Measurements from ENCODE around the gene IFI27L2. TPM values are rescaled to one million over a fixed set of nuclear protein-coding genes. Genes with fewer than 3 reads are reported as not detected.
"Not testable (repeated sequence)": the region's sequence is repeated elsewhere in the genome, so short reads cannot be mapped to it uniquely, and the experiment has no call there.

Gene IFI27L2
- total RNA-seq, 4 donors from 2014 or later, result 21.0 to 69.1 (median 52.3) TPM

DNA sequence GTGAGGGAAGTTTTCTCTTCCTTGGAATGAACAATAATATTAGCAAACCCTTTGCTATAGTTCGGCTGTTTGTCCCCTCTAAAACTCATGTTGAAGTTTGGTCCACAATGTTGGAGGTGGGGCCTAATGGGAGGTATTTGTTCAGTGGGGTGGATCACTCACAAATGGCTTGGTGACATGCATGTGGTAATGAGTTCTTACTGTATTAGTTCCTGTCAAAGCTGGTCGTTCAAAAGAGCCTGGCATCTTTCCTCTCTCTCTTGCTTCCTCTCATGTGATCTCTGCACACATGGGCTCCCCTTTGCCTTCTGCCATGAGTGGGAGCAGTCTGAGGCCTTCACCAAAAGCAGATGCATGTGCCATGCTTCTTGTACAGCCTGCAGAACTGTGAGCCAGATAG, 31.7 kb upstream of the IFI27L2 start:
- DNase-seq (ENCODE audit: low spot score in 2 of 2), result no peak
- TF ChIP-seq POLR2A (IDR thresholded peaks at IDR 0.05), result no peak
- TF ChIP-seq, protein P1, sequence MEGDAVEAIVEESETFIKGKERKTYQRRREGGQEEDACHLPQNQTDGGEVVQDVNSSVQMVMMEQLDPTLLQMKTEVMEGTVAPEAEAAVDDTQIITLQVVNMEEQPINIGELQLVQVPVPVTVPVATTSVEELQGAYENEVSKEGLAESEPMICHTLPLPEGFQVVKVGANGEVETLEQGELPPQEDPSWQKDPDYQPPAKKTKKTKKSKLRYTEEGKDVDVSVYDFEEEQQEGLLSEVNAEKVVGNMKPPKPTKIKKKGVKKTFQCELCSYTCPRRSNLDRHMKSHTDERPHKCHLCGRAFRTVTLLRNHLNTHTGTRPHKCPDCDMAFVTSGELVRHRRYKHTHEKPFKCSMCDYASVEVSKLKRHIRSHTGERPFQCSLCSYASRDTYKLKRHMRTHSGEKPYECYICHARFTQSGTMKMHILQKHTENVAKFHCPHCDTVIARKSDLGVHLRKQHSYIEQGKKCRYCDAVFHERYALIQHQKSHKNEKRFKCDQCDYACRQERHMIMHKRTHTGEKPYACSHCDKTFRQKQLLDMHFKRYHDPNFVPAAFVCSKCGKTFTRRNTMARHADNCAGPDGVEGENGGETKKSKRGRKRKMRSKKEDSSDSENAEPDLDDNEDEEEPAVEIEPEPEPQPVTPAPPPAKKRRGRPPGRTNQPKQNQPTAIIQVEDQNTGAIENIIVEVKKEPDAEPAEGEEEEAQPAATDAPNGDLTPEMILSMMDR (IDR thresholded peaks at IDR 0.05), result no peak
- WGBS, 2 donors, result 51% methylated on average over 2 of the region's 2 CpGs
- H3K4me3 ChIP-seq (ENCODE audit: low read depth, poor library complexity, severe bottlenecking), result no peak overlapping the region
- intact Hi-C loops (cut with DNase I; ENCODE audit: low total_unique reads), result no loop called here

DNA sequence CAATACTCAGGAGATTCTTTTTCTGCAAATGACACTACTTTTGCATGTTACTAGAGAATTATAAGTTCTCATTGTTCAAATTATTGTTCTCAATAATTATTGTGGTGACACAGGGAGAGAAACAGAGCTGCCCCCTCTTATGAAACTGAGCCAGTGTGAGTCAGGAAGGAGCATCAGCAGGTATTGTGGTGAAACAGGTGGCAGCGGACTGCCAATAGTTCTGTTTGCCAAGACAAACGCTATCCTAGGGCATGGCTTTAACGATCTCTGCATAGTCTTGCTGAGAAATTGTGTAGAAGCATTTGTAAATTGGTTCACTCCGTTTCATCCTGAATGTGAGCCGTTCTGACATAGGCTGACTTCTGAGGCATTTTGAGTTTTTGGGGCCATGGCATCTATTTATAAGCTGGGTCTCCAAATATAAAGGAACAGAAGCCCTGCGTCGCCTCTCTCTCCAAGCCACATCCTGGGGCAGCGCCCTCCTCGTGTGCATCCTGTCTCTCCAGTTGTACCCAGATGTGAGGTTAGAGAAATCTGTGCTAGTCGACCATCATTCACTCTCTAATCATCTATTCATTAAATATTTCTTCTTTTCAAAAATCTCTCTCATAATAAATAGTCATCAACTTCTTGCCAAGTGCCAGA, 29.0 kb upstream of the IFI27L2 start:
- intact Hi-C loops (cut with DNase I; ENCODE audit: low total_unique reads), result no loop called here
- H3K4me3 ChIP-seq (ENCODE audit: low read depth, poor library complexity, severe bottlenecking), result no peak overlapping the region
- TF ChIP-seq, protein P1 (IDR thresholded peaks at IDR 0.05), result no peak
- no peak for TF ChIP-seq POLR2A (IDR thresholded peaks at IDR 0.05)
- WGBS, 2 donors, result 45 to 62% methylated on average over 10 of the region's 10 CpGs
- DNase-seq (ENCODE audit: low spot score in 2 of 2), result no peak

DNA sequence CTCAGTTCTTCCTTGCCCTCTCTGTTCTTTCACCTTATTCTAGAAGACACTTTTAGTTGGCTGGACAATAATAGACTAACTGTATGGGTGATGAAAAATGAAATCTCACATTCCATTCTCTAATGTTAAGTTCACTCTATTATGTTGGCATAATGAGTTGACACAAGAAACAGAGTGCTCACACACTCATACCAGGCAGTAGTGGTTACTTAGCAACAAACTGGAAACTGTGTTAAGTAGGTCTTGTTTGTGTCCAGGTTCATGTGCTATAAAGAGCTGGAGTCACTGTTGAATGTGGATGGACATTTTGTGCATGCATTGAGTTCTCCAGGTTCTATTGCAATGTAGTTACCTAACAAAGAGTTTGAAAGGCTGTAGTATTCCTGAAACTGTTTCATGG, 27.8 kb upstream of the IFI27L2 start:
- intact Hi-C loops (cut with DNase I; ENCODE audit: low total_unique reads), result no loop called here
- DNase-seq (ENCODE audit: low spot score in 2 of 2), result no peak
- no peak overlapping the region for H3K4me3 ChIP-seq (ENCODE audit: low read depth, poor library complexity, severe bottlenecking)
- TF ChIP-seq POLR2A (IDR thresholded peaks at IDR 0.05), result no peak
- TF ChIP-seq, protein P1 (IDR thresholded peaks at IDR 0.05), result no peak

DNA sequence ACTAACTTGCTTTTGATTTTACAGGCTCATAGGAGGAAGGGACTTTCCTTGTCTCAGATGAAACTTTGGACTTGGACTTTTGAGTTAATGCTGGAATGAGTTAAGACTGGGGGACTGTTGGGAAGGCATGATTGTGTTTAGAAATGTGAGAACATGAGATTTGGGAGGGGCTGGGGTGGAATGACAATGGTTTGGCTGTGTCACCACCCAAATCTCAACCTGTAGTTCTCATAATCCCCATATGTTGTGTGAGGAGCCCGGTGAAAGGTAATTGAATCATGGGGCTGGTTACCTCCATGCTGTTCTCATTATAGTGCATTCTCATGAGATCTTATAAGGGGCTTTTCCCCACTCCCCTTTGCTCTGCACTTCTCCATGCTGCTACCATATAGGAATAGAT, 26.7 kb upstream of the IFI27L2 start:
- intact Hi-C loops (cut with DNase I; ENCODE audit: low total_unique reads); DNase-seq (ENCODE audit: low spot score in 2 of 2); H3K4me3 ChIP-seq (ENCODE audit: low read depth, poor library complexity, severe bottlenecking): not testable (repeated sequence)
- WGBS, 2 donors, result 61 to 85% methylated on average over 1 of the region's 1 CpG

DNA sequence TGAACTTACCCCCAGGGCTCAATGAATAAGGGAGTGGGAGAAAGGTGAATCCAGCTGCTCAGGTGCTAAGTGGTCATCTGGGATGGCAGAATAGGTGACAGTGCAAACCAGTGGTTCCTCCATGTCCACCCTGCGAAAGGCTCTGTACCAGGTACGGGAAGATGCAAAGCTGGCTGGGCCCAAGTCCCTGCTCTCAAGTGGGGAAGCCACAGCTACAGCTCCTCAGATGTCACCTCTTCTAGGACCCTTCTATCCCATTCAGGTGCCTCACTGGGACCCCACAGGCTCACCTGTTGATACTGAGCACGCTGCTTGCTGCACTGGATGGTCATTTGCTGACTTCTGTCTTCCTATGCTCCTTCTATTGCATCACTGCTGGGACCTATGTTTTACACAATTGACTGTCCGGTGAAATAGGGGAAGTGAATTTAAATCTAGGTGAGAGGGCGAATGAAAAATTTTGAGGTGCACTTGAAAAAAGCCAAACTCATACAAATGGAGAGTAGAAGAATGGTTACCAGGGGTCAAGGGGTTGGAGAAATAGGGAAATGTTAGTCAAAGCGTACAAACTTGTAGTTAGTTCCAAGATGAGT, 24.4 kb upstream of the IFI27L2 start:
- no peak for DNase-seq (ENCODE audit: low spot score in 2 of 2)
- WGBS, 2 donors, result 90 to 91% methylated on average over 6 of the region's 6 CpGs
- H3K4me3 ChIP-seq (ENCODE audit: low read depth, poor library complexity, severe bottlenecking), result no peak overlapping the region
- intact Hi-C loops (cut with DNase I; ENCODE audit: low total_unique reads), result no loop called here
- TF ChIP-seq, protein P1 (IDR thresholded peaks at IDR 0.05), result no peak
- TF ChIP-seq POLR2A (IDR thresholded peaks at IDR 0.05), result no peak

DNA sequence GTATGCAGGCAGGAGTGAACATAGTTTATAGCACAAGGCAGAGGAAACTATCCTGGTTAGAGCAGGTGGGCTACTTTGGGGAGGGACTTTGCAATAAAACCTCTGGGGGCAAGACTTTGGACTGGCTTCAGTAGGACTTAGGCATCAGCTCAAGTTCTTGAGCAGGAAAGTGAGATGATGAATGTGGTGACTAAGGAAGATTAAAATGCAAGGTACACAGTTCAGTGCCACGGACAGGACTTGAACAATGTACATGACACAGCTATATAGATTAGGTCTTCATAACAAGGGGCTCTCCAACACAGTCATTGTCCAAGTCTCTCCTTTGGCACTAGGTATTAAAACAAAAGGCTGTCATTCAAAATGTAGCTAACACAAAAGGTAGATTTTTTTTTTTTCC, 23.3 kb upstream of the IFI27L2 start:
- TF ChIP-seq POLR2A (IDR thresholded peaks at IDR 0.05), result no peak
- TF ChIP-seq, protein P1 (IDR thresholded peaks at IDR 0.05), result no peak
- no peak overlapping the region for H3K4me3 ChIP-seq (ENCODE audit: low read depth, poor library complexity, severe bottlenecking)
- 81 to 92% methylated on average over 1 of the region's 1 CpG for WGBS, 2 donors
- DNase-seq (ENCODE audit: low spot score in 2 of 2), result no peak
- intact Hi-C loops (cut with DNase I; ENCODE audit: low total_unique reads), result no loop called here

All from lower leg skin (tissue), 4 donors.